Measurements from ENCODE around the gene RBM11.

DNA sequence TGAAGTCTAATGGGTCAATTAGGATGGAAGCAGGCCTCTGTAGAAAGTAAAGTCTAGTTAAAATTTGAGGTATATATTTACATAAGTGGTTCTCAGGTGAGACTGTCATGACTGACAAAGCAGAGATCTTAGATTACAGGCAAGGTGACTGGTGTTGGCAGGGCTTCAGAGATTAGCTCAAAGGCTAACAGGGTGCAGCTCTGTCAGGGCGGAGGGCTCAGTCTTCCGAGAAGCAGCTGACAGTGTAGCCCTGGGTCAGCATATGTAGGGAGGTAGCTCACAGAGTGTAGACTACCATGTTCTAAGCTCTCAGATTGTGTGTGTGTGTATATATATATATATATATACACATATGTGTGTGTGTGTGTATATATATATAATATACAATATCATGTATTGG is 54.7 kb downstream of the RBM11 start:
- TF ChIP-seq POLR2A (IDR thresholded peaks at IDR 0.05) (no peak), CTCF (IDR thresholded peaks at IDR 0.05) (no peak)
